T-helper 2 cell (primary cell): ENCODE measurements around the gene MBIP.

ENCODE experiments used
- DNase-seq, 5 experiments: peaks; one replicate each; pipeline versions ENCODE4 v3.0.0 to v3.0.0-alpha.2; 2012 to 2022

MBIP gene

GRCh38 chr14:36260970-36261640 is 59.3 kb downstream of the MBIP start:
- no peak for DNase-seq

- no peak for DNase-seq
These were observed 62.2 kb downstream of the MBIP start for GRCh38 chr14:36258241-36258640.

GRCh38 chr14:36256126-36256801 is 64.2 kb downstream of the MBIP start:
- no peak for DNase-seq

GRCh38 chr14:36254020-36254624 is 66.3 kb downstream of the MBIP start:
- no peak for DNase-seq
